ENCODE measurements around the gene ZNF816.
A peak's percentile ranks its signal among the peaks of the same experiment; 100 is the strongest.

The ZNF816 gene

GRCh38 chr19:52962394-52963246 is at the start of gene ZNF816:
Gene ZNF816, minus strand, starts transcription at chr19:52962881. Its CDS starts 6,792 bp downstream, at chr19:52956089.
- Histone ChIP-seq H3K9ac (peak within 1 kb of the TSS; percentile 88), H3K9me3 (peaks cover 46% of the 10 kb centered on the region), H3K36me3 (peaks cover 41% of the 10 kb centered on the region), H3K4me3 (peak within 1 kb of the TSS; percentile 76), H3K27me3 (no peaks in the 10 kb centered on the region), H3K27ac (peak within 1 kb of the TSS; percentile 84), H4K20me1 (no peaks in the 10 kb centered on the region), H3K4me1 (peaks cover 17% of the 10 kb centered on the region), H3K4me2 (peak within 1 kb of the TSS; percentile 85)
- TF ChIP-seq Cebpa-rat (IDR thresholded peaks at IDR 0.05) = no peak

GRCh38 chr19:53012006-53012405 is 49.3 kb upstream of the ZNF816 start:
- no peak overlapping the region for H3K9ac ChIP-seq
- no peak overlapping the region for H3K4me3 ChIP-seq
- no peaks in the 10 kb centered on the region for H4K20me1 ChIP-seq
- H3K4me1 ChIP-seq = peaks cover 11% of the 10 kb centered on the region; the same call in 1 of the 2 replicates
- H3K27me3 ChIP-seq = no peaks in the 10 kb centered on the region
- H3K9me3 ChIP-seq = peaks cover 14% of the 10 kb centered on the region; the same call in 1 of the 2 replicates
- H3K36me3 ChIP-seq = no peaks in the 10 kb centered on the region
- TF ChIP-seq Cebpa-rat (IDR thresholded peaks at IDR 0.05) = no peak
- no peak overlapping the region for H3K27ac ChIP-seq
- H3K4me2 ChIP-seq = no peak overlapping the region

- no peaks in the 10 kb centered on the region for H4K20me1 ChIP-seq
- H3K9me3 ChIP-seq = peaks cover 14% of the 10 kb centered on the region; the same call in 1 of the 2 replicates
- no peak for TF ChIP-seq Cebpa-rat (IDR thresholded peaks at IDR 0.05)
These were observed 47.8 kb upstream of the ZNF816 start for GRCh38 chr19:53010494-53010893.

GRCh38 chr19:53008061-53008778 is 45.5 kb upstream of the ZNF816 start:
- Histone ChIP-seq H3K27ac (no peak overlapping the region), H3K4me2 (no peak overlapping the region), H3K36me3 (no peaks in the 10 kb centered on the region), H3K27me3 (no peaks in the 10 kb centered on the region), H4K20me1 (no peaks in the 10 kb centered on the region), H3K4me3 (no peak overlapping the region), H3K9ac (no peak overlapping the region), H3K9me3 (peaks cover 14% of the 10 kb centered on the region; the same call in 1 of the 2 replicates), H3K4me1 (peaks cover 11% of the 10 kb centered on the region; the same call in 1 of the 2 replicates)
- no peak for TF ChIP-seq Cebpa-rat (IDR thresholded peaks at IDR 0.05)

More at GRCh38 chr19:53010494-53010893, 47.8 kb upstream of the ZNF816 start:
- Histone ChIP-seq H3K27ac (no peak overlapping the region), H3K36me3 (no peaks in the 10 kb centered on the region), H3K9ac (no peak overlapping the region), H3K27me3 (no peaks in the 10 kb centered on the region), H3K4me3 (no peak overlapping the region), H3K4me2 (no peak overlapping the region), H3K4me1 (peaks cover 11% of the 10 kb centered on the region; the same call in 1 of the 2 replicates)

GRCh38 chr19:53007606-53008005 is 44.9 kb upstream of the ZNF816 start:
- Histone ChIP-seq H3K4me2 (no peak overlapping the region), H3K9me3 (0 out of 2 replicates have a peak, but pooled peaks cover 8% of the 10 kb centered on the region), H3K27me3 (no peaks in the 10 kb centered on the region), H3K9ac (no peak overlapping the region), H3K4me3 (no peak overlapping the region), H3K36me3 (no peaks in the 10 kb centered on the region), H3K4me1 (peaks cover 11% of the 10 kb centered on the region; the same call in 1 of the 2 replicates), H4K20me1 (no peaks in the 10 kb centered on the region), H3K27ac (no peak overlapping the region)
- TF ChIP-seq Cebpa-rat (IDR thresholded peaks at IDR 0.05) = no peak

GRCh38 chr19:53007200-53007599 is 44.5 kb upstream of the ZNF816 start:
- Histone ChIP-seq H4K20me1 (no peaks in the 10 kb centered on the region), H3K4me3 (no peak overlapping the region), H3K27me3 (no peaks in the 10 kb centered on the region), H3K9me3 (0 out of 2 replicates have a peak, but pooled peaks cover 6% of the 10 kb centered on the region), H3K4me1 (peaks cover 11% of the 10 kb centered on the region; the same call in 1 of the 2 replicates), H3K36me3 (no peaks in the 10 kb centered on the region), H3K27ac (no peak overlapping the region), H3K4me2 (no peak overlapping the region), H3K9ac (no peak overlapping the region)
- no peak for TF ChIP-seq Cebpa-rat (IDR thresholded peaks at IDR 0.05)

GRCh38 chr19:53004242-53004641 is 41.6 kb upstream of the ZNF816 start:
- Histone ChIP-seq H3K4me1 (peaks cover 11% of the 10 kb centered on the region; the same call in 1 of the 2 replicates), H4K20me1 (no peaks in the 10 kb centered on the region), H3K27ac (no peak overlapping the region), H3K27me3 (no peaks in the 10 kb centered on the region), H3K9me3 (no peaks in the 10 kb centered on the region), H3K4me3 (no peak overlapping the region), H3K36me3 (no peaks in the 10 kb centered on the region), H3K9ac (no peak overlapping the region), H3K4me2 (no peak overlapping the region)
- no peak for TF ChIP-seq Cebpa-rat (IDR thresholded peaks at IDR 0.05)

- H4K20me1 ChIP-seq = no peaks in the 10 kb centered on the region
- no peak overlapping the region for H3K4me2 ChIP-seq
- H3K27me3 ChIP-seq = no peaks in the 10 kb centered on the region
- H3K36me3 ChIP-seq = no peaks in the 10 kb centered on the region
- H3K4me3 ChIP-seq = no peak overlapping the region
- H3K9me3 ChIP-seq = no peaks in the 10 kb centered on the region
- H3K9ac ChIP-seq = no peak overlapping the region
- H3K27ac ChIP-seq = no peak overlapping the region
- no peak for TF ChIP-seq Cebpa-rat (IDR thresholded peaks at IDR 0.05)
- peaks cover 4% of the 10 kb centered on the region; the same call in 1 of the 2 replicates for H3K4me1 ChIP-seq
These were observed 39.8 kb upstream of the ZNF816 start for GRCh38 chr19:53002479-53002878.

GRCh38 chr19:52997975-52998374 is 35.3 kb upstream of the ZNF816 start:
- Histone ChIP-seq H3K27me3 (no peaks in the 10 kb centered on the region), H3K9ac (no peak overlapping the region), H3K4me2 (no peak overlapping the region), H3K27ac (no peak overlapping the region), H3K4me3 (no peak overlapping the region), H3K9me3 (no peaks in the 10 kb centered on the region), H3K36me3 (no peaks in the 10 kb centered on the region), H3K4me1 (peaks cover 8% of the 10 kb centered on the region), H4K20me1 (no peaks in the 10 kb centered on the region)
- no peak for TF ChIP-seq Cebpa-rat (IDR thresholded peaks at IDR 0.05)

GRCh38 chr19:52995711-52996110 is 33.0 kb upstream of the ZNF816 start:
- no peaks in the 10 kb centered on the region for H4K20me1 ChIP-seq
- no peak overlapping the region for H3K4me3 ChIP-seq
- peaks cover 17% of the 10 kb centered on the region for H3K4me1 ChIP-seq
- no peak overlapping the region for H3K4me2 ChIP-seq
- H3K27me3 ChIP-seq = no peaks in the 10 kb centered on the region
- H3K36me3 ChIP-seq = no peaks in the 10 kb centered on the region
- TF ChIP-seq Cebpa-rat (IDR thresholded peaks at IDR 0.05) = no peak
- no peaks in the 10 kb centered on the region for H3K9me3 ChIP-seq
- no peak overlapping the region for H3K9ac ChIP-seq
- no peak overlapping the region for H3K27ac ChIP-seq
